ENCODE measurements around the gene CD300A.

GRCh38 chr17:74524653-74525464 lies 58.4 kb downstream of the CD300A start:
- TF ChIP-seq RAD21 (IDR thresholded peaks at IDR 0.05) (no peak), TAF1 (conservative IDR thresholded peaks at IDR 0.05) (no peak), CTCF (IDR thresholded peaks at IDR 0.05; ENCODE audit: low read depth, low read length, missing input control) (no peak), YY1 (IDR thresholded peaks at IDR 0.05) (no peak), MAX (IDR thresholded peaks at IDR 0.05) (no peak), FOXA1 (IDR thresholded peaks at IDR 0.05) (no peak), REST (IDR thresholded peaks at IDR 0.05) (no peak), ATF3 (IDR thresholded peaks at IDR 0.05) (no peak), GABPA (IDR thresholded peaks at IDR 0.05 in 1 of 2, conservative IDR thresholded peaks at IDR 0.05 in 1 of 2) (no peak), SP1 (IDR thresholded peaks at IDR 0.05) (no peak)

All from liver (tissue), 3 donors.